Measurements from ENCODE around the gene PARD6B.

Gene PARD6B

DNA sequence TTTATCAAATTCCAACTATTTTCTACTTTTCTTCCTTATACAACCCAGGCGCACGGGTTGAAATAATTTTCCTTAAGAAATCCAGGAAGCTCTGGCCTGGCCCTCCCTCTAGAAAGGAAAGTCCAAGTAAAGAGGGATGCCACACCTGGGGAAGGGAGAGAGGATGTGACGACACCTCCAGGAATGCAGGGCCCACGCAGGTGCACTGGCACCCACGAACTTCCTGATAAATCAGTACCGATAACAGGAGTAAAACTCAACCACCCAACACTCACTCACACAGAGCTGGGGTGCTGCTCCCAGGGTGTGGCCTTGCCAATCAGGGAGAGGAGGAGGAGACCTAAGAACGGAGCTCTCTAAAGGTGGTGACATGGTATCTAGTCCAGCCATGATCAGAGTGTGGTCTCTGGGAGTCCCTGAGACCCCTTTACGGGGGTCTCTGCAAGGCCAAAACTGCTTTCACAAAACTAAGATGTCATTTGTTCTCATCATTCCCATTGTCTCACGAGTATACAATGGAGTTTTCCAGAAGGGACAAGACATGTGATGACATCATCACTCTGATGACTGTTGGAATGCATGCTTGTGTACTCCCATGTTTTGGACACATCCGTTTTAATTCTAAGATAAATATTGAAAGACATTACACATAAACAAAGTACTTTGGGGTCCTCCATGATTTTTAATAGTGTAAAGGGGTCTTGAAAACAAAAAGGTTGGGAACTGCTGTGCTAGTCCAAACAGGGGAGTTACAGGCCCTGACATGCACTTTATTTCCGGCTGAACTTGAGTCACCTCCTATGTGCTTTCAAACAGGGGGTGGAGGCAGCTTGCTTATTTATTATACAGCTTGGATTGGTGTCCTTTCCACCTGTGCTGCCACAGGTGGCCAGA is 2.2 kb upstream of the PARD6B start:
- Histone ChIP-seq H3K4me1 (ENCODE audit: low read depth, poor library complexity, severe bottlenecking) (peaks cover 25% of the 10 kb centered on the region), H3K36me3 (ENCODE audit: insufficient read depth) (no peaks in the 10 kb centered on the region), H3K27ac (no peak overlapping the region), H2AFZ (ENCODE audit: low read depth) (peak overlapping the region; percentile 99; the same call in 1 of the 2 replicates), H4K20me1 (ENCODE audit: insufficient read depth) (no peaks in the 10 kb centered on the region), H3K27me3 (ENCODE audit: insufficient read depth, low read depth) (no peaks in the 10 kb centered on the region), H3K9ac (no peak overlapping the region), H3K4me3 (IDR thresholded peaks at IDR 0.05; ENCODE audit: insufficient read depth, low read depth, low read length) (no peak overlapping the region), H3K4me2 (no peak overlapping the region), H3K79me2 (ENCODE audit: insufficient read depth, low read depth) (no peaks in the 10 kb centered on the region; the same call in 1 of the 2 replicates)
- TF ChIP-seq, protein P1, sequence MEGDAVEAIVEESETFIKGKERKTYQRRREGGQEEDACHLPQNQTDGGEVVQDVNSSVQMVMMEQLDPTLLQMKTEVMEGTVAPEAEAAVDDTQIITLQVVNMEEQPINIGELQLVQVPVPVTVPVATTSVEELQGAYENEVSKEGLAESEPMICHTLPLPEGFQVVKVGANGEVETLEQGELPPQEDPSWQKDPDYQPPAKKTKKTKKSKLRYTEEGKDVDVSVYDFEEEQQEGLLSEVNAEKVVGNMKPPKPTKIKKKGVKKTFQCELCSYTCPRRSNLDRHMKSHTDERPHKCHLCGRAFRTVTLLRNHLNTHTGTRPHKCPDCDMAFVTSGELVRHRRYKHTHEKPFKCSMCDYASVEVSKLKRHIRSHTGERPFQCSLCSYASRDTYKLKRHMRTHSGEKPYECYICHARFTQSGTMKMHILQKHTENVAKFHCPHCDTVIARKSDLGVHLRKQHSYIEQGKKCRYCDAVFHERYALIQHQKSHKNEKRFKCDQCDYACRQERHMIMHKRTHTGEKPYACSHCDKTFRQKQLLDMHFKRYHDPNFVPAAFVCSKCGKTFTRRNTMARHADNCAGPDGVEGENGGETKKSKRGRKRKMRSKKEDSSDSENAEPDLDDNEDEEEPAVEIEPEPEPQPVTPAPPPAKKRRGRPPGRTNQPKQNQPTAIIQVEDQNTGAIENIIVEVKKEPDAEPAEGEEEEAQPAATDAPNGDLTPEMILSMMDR (conservative IDR thresholded peaks at IDR 0.05; ENCODE audit: low read depth, low read length), result no peak

DNA sequence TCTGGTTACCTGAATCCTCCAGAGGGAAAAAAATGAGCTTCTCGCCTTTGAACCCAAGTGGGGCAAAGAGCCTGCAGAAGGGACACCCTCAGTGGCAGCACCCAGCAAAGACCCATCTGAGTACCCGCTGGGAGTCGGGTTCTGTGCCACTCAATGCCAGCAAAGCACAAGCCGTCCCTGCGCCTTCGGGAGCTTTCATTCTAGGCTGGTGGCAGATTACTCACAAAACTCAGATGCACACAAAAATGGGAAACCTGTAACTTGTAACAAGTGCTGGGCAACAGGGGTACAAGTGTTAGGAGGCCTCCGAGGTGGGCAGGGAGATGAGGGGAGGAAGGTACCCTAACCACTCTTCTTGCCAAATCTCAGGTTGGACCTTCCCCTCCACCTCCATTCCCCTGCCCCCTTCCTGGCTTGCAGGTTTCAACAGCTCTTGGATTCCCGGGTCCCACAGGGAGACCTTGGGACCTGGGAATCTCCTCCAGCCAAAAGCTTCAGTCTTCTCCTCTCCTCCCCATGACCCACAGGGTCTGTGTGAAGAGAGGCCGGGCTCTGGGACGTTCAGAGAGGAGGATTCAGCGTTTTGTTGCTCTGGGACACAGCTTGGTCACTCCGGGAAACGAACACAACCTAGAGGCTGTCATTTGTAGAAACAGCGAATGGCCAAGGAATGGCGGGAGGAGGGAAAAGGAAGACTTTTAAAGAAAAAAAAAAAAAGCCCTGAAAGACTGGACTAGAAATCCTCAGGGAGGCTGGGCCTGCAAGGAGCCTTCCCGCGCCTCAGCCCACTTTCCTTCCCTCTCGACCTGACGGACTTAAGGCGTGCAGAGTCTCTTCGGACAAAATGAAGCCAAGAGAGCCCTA is 1.2 kb upstream of the PARD6B start:
- H3K36me3 ChIP-seq (ENCODE audit: insufficient read depth), result no peaks in the 10 kb centered on the region
- H3K27ac ChIP-seq, result peak overlapping the region; percentile 32; the same call in 1 of the 2 replicates
- peak overlapping the region; percentile 67; the same call in 1 of the 2 replicates for H3K9ac ChIP-seq
- no peaks in the 10 kb centered on the region for H3K27me3 ChIP-seq (ENCODE audit: insufficient read depth, low read depth)
- no peak overlapping the region for H3K4me3 ChIP-seq (IDR thresholded peaks at IDR 0.05; ENCODE audit: insufficient read depth, low read depth, low read length)
- peak overlapping the region; percentile 96 for H3K4me2 ChIP-seq
- peak overlapping the region; percentile 99 for H2AFZ ChIP-seq (ENCODE audit: low read depth)
- H3K79me2 ChIP-seq (ENCODE audit: insufficient read depth, low read depth), result no peaks in the 10 kb centered on the region; the same call in 1 of the 2 replicates
- TF ChIP-seq, protein P1 (conservative IDR thresholded peaks at IDR 0.05; ENCODE audit: low read depth, low read length), result no peak
- no peaks in the 10 kb centered on the region for H4K20me1 ChIP-seq (ENCODE audit: insufficient read depth)
- H3K4me1 ChIP-seq (ENCODE audit: low read depth, poor library complexity, severe bottlenecking), result peaks cover 25% of the 10 kb centered on the region

DNA sequence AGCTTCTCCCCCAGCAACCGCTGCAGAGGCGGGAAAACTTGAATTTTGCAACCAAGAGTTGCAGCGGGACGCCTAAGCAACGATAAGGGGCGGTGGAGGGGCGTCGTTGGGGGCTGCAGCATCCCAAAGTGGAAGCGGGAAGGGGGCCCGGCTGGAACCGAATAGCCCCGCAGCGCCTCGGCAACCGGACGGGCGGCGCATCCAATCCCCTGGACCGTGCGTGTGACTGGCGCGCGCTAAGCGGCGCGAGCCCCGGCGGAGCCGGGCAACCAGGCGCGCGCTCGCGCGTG is 670 bp upstream of the PARD6B start:
- H3K36me3 ChIP-seq (ENCODE audit: insufficient read depth), result no peaks in the 10 kb centered on the region
- no peak overlapping the region for H3K4me3 ChIP-seq (IDR thresholded peaks at IDR 0.05; ENCODE audit: insufficient read depth, low read depth, low read length)
- H3K79me2 ChIP-seq (ENCODE audit: insufficient read depth, low read depth), result no peaks in the 10 kb centered on the region; the same call in 1 of the 2 replicates
- peak overlapping the region; percentile 96 for H3K4me2 ChIP-seq
- no peaks in the 10 kb centered on the region for H4K20me1 ChIP-seq (ENCODE audit: insufficient read depth)
- no peaks in the 10 kb centered on the region for H3K27me3 ChIP-seq (ENCODE audit: insufficient read depth, low read depth)
- TF ChIP-seq, protein P1 (conservative IDR thresholded peaks at IDR 0.05; ENCODE audit: low read depth, low read length), result no peak
- H2AFZ ChIP-seq (ENCODE audit: low read depth), result peak overlapping the region; percentile 99
- peak overlapping the region; percentile 67; the same call in 1 of the 2 replicates for H3K9ac ChIP-seq
- H3K27ac ChIP-seq, result peak overlapping the region; percentile 32; the same call in 1 of the 2 replicates
- peaks cover 25% of the 10 kb centered on the region for H3K4me1 ChIP-seq (ENCODE audit: low read depth, poor library complexity, severe bottlenecking)

DNA sequence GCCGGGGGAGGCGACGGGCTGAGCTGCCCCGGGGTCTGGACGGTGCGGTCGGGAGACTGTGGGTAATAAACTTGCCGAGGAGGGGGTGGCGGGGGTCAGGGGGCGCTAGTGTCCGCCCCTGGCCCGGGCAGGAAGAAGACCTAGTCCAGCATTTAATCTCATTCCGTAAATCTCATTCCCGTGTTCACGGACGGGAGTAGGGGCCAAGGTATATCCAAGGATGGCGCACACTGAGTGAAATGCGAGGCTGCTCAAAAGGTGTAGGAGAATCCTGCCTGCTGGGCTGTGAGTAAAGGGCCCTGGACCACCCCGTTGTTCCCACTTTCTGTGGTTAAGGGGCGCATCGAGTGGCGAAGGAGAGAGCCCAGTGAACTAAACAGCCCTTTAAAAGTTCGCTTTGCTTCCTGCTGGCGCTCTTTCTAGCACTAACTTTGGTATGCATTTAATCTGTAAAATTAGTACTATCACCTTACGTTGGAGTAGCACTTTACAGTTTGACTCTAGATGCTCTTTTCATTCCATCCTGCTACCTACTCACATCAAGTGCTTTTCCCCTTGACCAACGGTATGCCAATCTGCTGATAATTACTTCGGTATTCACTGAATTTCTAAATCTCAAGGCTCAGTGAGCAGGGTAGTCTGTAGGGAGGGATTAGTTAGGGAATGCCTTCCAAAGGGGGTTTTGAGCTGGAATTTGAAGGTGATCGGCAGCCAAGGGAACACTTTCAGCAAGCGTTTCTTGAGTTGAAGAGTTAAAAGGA is 730 bp downstream of the PARD6B start:
- H3K79me2 ChIP-seq (ENCODE audit: insufficient read depth, low read depth), result no peaks in the 10 kb centered on the region; the same call in 1 of the 2 replicates
- no peak overlapping the region for H3K4me3 ChIP-seq (IDR thresholded peaks at IDR 0.05; ENCODE audit: insufficient read depth, low read depth, low read length)
- TF ChIP-seq, protein P1 (conservative IDR thresholded peaks at IDR 0.05; ENCODE audit: low read depth, low read length), result no peak
- H3K27ac ChIP-seq, result peak overlapping the region; percentile 30; the same call in 1 of the 2 replicates
- no peaks in the 10 kb centered on the region for H3K27me3 ChIP-seq (ENCODE audit: insufficient read depth, low read depth)
- H3K9ac ChIP-seq, result peak overlapping the region; percentile 64; the same call in 1 of the 2 replicates
- H3K4me1 ChIP-seq (ENCODE audit: low read depth, poor library complexity, severe bottlenecking), result peaks cover 25% of the 10 kb centered on the region
- no peaks in the 10 kb centered on the region for H4K20me1 ChIP-seq (ENCODE audit: insufficient read depth)
- H2AFZ ChIP-seq (ENCODE audit: low read depth), result peak overlapping the region; percentile 77
- H3K36me3 ChIP-seq (ENCODE audit: insufficient read depth), result no peaks in the 10 kb centered on the region
- peak overlapping the region; percentile 74 for H3K4me2 ChIP-seq

Data from KMS-11 (cell line).